SK-N-SH (cell line): ENCODE measurements around the gene SNCA. TPM values are rescaled to one million over a fixed set of nuclear protein-coding genes. Genes with fewer than 3 reads are reported as not detected.

ENCODE experiments used
- CTCF ChIA-PET: fragments of 300-600, 350-600 bp; formaldehyde crosslinking; extraction: SDS; loops from one replicate; lab custom pipeline; 2021; lab: Yijun Ruan, JAX
- POLR2A ChIA-PET: fragments of 350-600 bp; sonication (Branson Sonifier 250); formaldehyde crosslinking; extraction: SDS; loops from one replicate; lab custom pipeline; 2020; ENCODE audit warnings: antibody characterized with exemption, inconsistent platforms; lab: Yijun Ruan, JAX
- DNase-seq: peaks from one replicate; pipeline ENCODE4 v3.0.0; 2012
- H2AFZ ChIP-seq: fragments of 200-600 bp; sonication (generic); 2 replicates; pipeline ENCODE4 v1.8.1; 2016; ENCODE audit warnings: antibody characterized with exemption, mild to moderate bottlenecking, low read depth
- H3F3A ChIP-seq: fragments of 200-600 bp; sonication (generic); replicated peaks from 2 replicates; pipeline ENCODE3; 2016; ENCODE audit warnings: antibody characterized with exemption, mild to moderate bottlenecking; ENCODE audit not compliant: insufficient read depth
- H3K27ac ChIP-seq, 2 experiments: fragments of 200-500 bp in 1 of 2; fragments of 200-600 bp in 1 of 2; sonication (Bioruptor generic) in 1 of 2; sonication (generic), shearing (Covaris generic) in 1 of 2; 2 replicates each; pipeline versions ENCODE4 v1.5.1 to v1.6.1; 2014 to 2016; ENCODE audit warnings: low read depth in 2 of 2, inconsistent platforms in 1 of 2, low read length in 1 of 2, mild to moderate bottlenecking in 1 of 2, mixed read lengths in 1 of 2
- H3K27me3 ChIP-seq: fragments of 200-600 bp; sonication (generic), shearing (Covaris generic); 2 replicates; pipeline ENCODE4 v1.6.1; 2016; ENCODE audit warnings: mixed run types; ENCODE audit not compliant: insufficient read depth
- H3K36me3 ChIP-seq, 2 experiments: fragments of 200-500 bp in 1 of 2; fragments of 200-600 bp in 1 of 2; sonication (Bioruptor generic) in 1 of 2; sonication (generic) in 1 of 2; replicated peaks in 1 of 2; 2 replicates each; pipeline versions ENCODE3 to v1.5.1; 2014 to 2016; ENCODE audit warnings: low read length in 1 of 2, mild to moderate bottlenecking in 1 of 2; ENCODE audit not compliant: insufficient read depth in 2 of 2, control insufficient read depth in 1 of 2
- H3K4me1 ChIP-seq, 2 experiments: fragments of 200-500 bp in 1 of 2; fragments of 200-600 bp in 1 of 2; sonication (Bioruptor generic) in 1 of 2; sonication (generic), shearing (Covaris generic) in 1 of 2; 2 replicates each; pipeline versions ENCODE4 v1.5.1 to v1.6.1; 2014 to 2016; ENCODE audit warnings: low read depth in 1 of 2, low read length in 1 of 2, mixed run types in 1 of 2; ENCODE audit not compliant: insufficient read depth in 2 of 2, control insufficient read depth in 1 of 2
- H3K4me2 ChIP-seq: fragments of 200-600 bp; sonication (generic), shearing (Covaris generic); 2 replicates; pipeline ENCODE4 v1.6.1; 2017; ENCODE audit warnings: mixed run types
- H3K4me3 ChIP-seq, 2 experiments: fragments of 200-500 bp in 1 of 2; fragments of 200-600 bp in 1 of 2; sonication (Bioruptor generic) in 1 of 2; sonication (generic), shearing (Covaris generic) in 1 of 2; 2 replicates each; pipeline versions ENCODE4 v1.5.1 to v1.8.1; 2014 to 2016; ENCODE audit warnings: low read depth in 2 of 2, inconsistent platforms in 1 of 2, low read length in 1 of 2, mild to moderate bottlenecking in 1 of 2, mixed read lengths in 1 of 2, moderate library complexity in 1 of 2
- H3K79me2 ChIP-seq: fragments of 200-600 bp; sonication (generic); 2 replicates; pipeline ENCODE4 v1.8.1; 2017; ENCODE audit warnings: mild to moderate bottlenecking; ENCODE audit not compliant: insufficient read depth
- H3K9ac ChIP-seq: fragments of 200-600 bp; sonication (generic); 2 replicates; pipeline ENCODE4 v1.6.1; 2017; ENCODE audit warnings: mixed run types
- H3K9me2 ChIP-seq: fragments of 200-600 bp; sonication (generic); 2 replicates; pipeline ENCODE4 v1.6.1; 2017; ENCODE audit warnings: mixed run types
- H3K9me3 ChIP-seq: fragments of 200-600 bp; sonication (generic); 2 replicates; pipeline ENCODE4 v1.6.1; 2017; ENCODE audit warnings: mixed run types, mild to moderate bottlenecking, moderate library complexity
- H4K20me1 ChIP-seq: fragments of 200-600 bp; sonication (generic); 2 replicates; pipeline ENCODE4 v1.6.1; 2017; ENCODE audit warnings: mild to moderate bottlenecking, mixed run types; ENCODE audit not compliant: insufficient read depth
- ELF1 ChIP-seq: IDR thresholded peaks from 2 replicates; pipeline ENCODE4 v1.4.0; 2012
- EP300 ChIP-seq, 2 experiments: IDR thresholded peaks; 2 replicates each; pipeline versions ENCODE4 v1.4.0 to v1.6.1; 2012; ENCODE audit warnings: borderline replicate concordance in 1 of 2, low read depth in 1 of 2, low read length in 1 of 2
- FOSL2 ChIP-seq: IDR thresholded peaks from 2 replicates; pipeline ENCODE4 v1.4.0; 2012; ENCODE audit warnings: low read depth, mild to moderate bottlenecking, moderate library complexity, borderline replicate concordance
- GABPA ChIP-seq: IDR thresholded peaks from 2 replicates; pipeline ENCODE4 v1.4.0; 2012; ENCODE audit warnings: low read depth, mild to moderate bottlenecking
- JUND ChIP-seq: IDR thresholded peaks from 2 replicates; pipeline ENCODE4 v1.4.0; 2012
- MEF2A ChIP-seq: IDR thresholded peaks from 2 replicates; pipeline ENCODE4 v1.4.0; 2012; ENCODE audit warnings: low read depth, borderline replicate concordance
- MXI1 ChIP-seq: IDR thresholded peaks from 2 replicates; pipeline ENCODE4 v1.6.1; 2012; ENCODE audit warnings: mild to moderate bottlenecking, low read depth, low read length, improper control_type of control experiment
- NFIC ChIP-seq: IDR thresholded peaks from 2 replicates; pipeline ENCODE4 v1.4.0; 2012; ENCODE audit warnings: borderline replicate concordance
- NRF1 ChIP-seq: IDR thresholded peaks from 2 replicates; pipeline ENCODE4 v1.6.1; 2012; ENCODE audit warnings: low read depth, mild to moderate bottlenecking, low read length
- POLR2AphosphoS5 ChIP-seq: IDR thresholded peaks from 2 replicates; pipeline ENCODE4 v1.6.1; 2012; ENCODE audit warnings: low read depth, low read length
- RCOR1 ChIP-seq: fragments of 150-350 bp; IDR thresholded peaks from 2 replicates; pipeline ENCODE4 v1.6.1; 2017; ENCODE audit warnings: antibody characterized with exemption, low read length
- RXRA ChIP-seq: IDR thresholded peaks from 2 replicates; pipeline ENCODE4 v1.4.0; 2012; ENCODE audit warnings: low read depth, mild to moderate bottlenecking, borderline replicate concordance
- SIN3A ChIP-seq: IDR thresholded peaks from 2 replicates; pipeline ENCODE4 v1.6.1; 2012; ENCODE audit warnings: low read depth, mild to moderate bottlenecking, low read length, moderate library complexity, borderline replicate concordance
- SMC3 ChIP-seq: IDR thresholded peaks from 2 replicates; pipeline ENCODE4 v1.6.1; 2012; ENCODE audit warnings: low read depth, low read length, improper control_type of control experiment
- TAF1 ChIP-seq: IDR thresholded peaks from 2 replicates; pipeline ENCODE4 v1.6.1; 2012; ENCODE audit warnings: low read depth, mild to moderate bottlenecking, low read length, moderate library complexity, borderline replicate concordance
- TCF12 ChIP-seq: IDR thresholded peaks from 2 replicates; pipeline ENCODE4 v1.4.0; 2012
- YY1 ChIP-seq: IDR thresholded peaks from 2 replicates; pipeline ENCODE4 v1.4.0; 2012; ENCODE audit warnings: low read depth, mild to moderate bottlenecking
- WGBS: methylation state at CpG from one replicate; pipeline ENCODE4 v1.1.6; 2017; ENCODE audit warnings: low lambda C conversion rate; 5-methylcytosine and 5-hydroxymethylcytosine counted together
- polyA plus RNA-seq, 3 experiments: library from polyadenylated mRNA; depleted of rRNA; stranded (reverse); fragments of >200 nt; gene quantifications; 2 replicates each; pipeline ENCODE4 v1.2.3, GENCODE V29; 2012
- TF ChIP-seq, protein P1 (sequence below): fragments of 200-600 bp; sonication (generic); IDR thresholded peaks from 2 replicates; pipeline ENCODE4 v1.6.1; 2017; ENCODE audit warnings: antibody characterized with exemption, mild to moderate bottlenecking, moderate library complexity
- TF ChIP-seq, protein P2 (sequence below): IDR thresholded peaks from 2 replicates; pipeline ENCODE4 v1.4.0; 2012; ENCODE audit warnings: low read depth
- TF ChIP-seq, protein P3 (sequence below): IDR thresholded peaks from 2 replicates; pipeline ENCODE4; 2012
- TF ChIP-seq, protein P4 (sequence below): fragments of 150-350 bp; IDR thresholded peaks from 2 replicates; pipeline ENCODE4 v1.6.1; 2017; ENCODE audit warnings: antibody characterized with exemption, low read length, low read depth, borderline replicate concordance
- TF ChIP-seq, protein P5 (sequence below): IDR thresholded peaks from 2 replicates; pipeline ENCODE4 v1.6.1; 2012; ENCODE audit warnings: mild to moderate bottlenecking, low read depth, low read length, moderate library complexity
- TF ChIP-seq, protein P6 (sequence below): IDR thresholded peaks from 2 replicates; pipeline ENCODE4 v1.4.0; 2012; ENCODE audit warnings: low read depth, borderline replicate concordance

Gene SNCA
- polyA plus RNA-seq, 1 of the 3 experiments (the other 2 are of a cell fraction) = 12.9 TPM

DNA sequence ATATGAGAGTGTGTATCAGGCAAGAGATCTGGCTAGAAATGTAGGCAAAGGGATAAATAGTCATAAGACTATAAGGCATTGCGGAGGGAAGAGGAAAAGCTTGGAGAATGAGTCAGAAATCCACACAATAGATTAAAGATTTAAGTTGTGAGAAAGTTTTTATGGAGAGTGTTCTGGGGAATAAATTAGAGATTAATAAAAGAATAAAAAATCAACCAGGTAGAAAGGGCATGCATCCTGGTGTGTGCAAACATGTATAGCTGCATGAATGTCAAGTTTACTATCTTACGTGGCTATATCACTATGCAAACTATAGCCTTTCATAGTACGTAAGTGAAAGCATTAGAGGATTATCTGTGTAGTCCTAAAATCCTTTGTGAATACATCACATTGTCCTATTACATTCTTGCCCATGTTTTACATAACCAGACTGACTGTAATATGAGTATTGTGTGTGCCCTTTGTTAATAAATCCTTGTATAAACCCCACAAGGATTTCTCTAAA lies 36.9 kb downstream of the SNCA start:
- H3F3A ChIP-seq = peaks cover 32% of the 10 kb centered on the region
- DNase-seq = no peak
- H3K4me2 ChIP-seq = peak overlapping the region; percentile 59

More for the DNA sequence above, 36.9 kb downstream of the SNCA start:
- POLR2A ChIA-PET = no interaction called here
- CTCF ChIA-PET = no interaction called here
- H3K27me3 ChIP-seq = no peaks in the 10 kb centered on the region
- WGBS = 20% methylated on average over 3 of the region's 3 CpGs
- H3K79me2 ChIP-seq = no peaks in the 10 kb centered on the region
- H3K9me2 ChIP-seq = no peaks in the 10 kb centered on the region
- no peaks in the 10 kb centered on the region for H3K9me3 ChIP-seq
- no peaks in the 10 kb centered on the region for H4K20me1 ChIP-seq
- peak overlapping the region; percentile 3 to 36; a peak in 3 of 4 replicates for H3K4me3 ChIP-seq
- peak overlapping the region; percentile 68 for H3K9ac ChIP-seq
- H3K4me1 ChIP-seq = peaks cover 6 to 28% of the 10 kb centered on the region in 2 experiments
- no peaks in the 10 kb centered on the region for H3K36me3 ChIP-seq
- TF ChIP-seq TCF12 = peak; percentile 30; the same call in 1 of the 2 replicates
- TF ChIP-seq RXRA = no peak
- TF ChIP-seq, protein P1, sequence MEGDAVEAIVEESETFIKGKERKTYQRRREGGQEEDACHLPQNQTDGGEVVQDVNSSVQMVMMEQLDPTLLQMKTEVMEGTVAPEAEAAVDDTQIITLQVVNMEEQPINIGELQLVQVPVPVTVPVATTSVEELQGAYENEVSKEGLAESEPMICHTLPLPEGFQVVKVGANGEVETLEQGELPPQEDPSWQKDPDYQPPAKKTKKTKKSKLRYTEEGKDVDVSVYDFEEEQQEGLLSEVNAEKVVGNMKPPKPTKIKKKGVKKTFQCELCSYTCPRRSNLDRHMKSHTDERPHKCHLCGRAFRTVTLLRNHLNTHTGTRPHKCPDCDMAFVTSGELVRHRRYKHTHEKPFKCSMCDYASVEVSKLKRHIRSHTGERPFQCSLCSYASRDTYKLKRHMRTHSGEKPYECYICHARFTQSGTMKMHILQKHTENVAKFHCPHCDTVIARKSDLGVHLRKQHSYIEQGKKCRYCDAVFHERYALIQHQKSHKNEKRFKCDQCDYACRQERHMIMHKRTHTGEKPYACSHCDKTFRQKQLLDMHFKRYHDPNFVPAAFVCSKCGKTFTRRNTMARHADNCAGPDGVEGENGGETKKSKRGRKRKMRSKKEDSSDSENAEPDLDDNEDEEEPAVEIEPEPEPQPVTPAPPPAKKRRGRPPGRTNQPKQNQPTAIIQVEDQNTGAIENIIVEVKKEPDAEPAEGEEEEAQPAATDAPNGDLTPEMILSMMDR = no peak
- TF ChIP-seq GABPA = no peak
- TF ChIP-seq, protein P2, sequence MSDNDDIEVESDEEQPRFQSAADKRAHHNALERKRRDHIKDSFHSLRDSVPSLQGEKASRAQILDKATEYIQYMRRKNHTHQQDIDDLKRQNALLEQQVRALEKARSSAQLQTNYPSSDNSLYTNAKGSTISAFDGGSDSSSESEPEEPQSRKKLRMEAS = no peak
- TF ChIP-seq POLR2AphosphoS5 = no peak
- TF ChIP-seq RCOR1 = no peak
- peak; percentile 68 for TF ChIP-seq JUND
- peak in 1 of 2 experiments; percentile 51; a peak in 2 of 4 replicates for TF ChIP-seq EP300 (IDR thresholded peaks at IDR 0.05; ENCODE audit: borderline replicate concordance in 1 of 2, low read depth in 1 of 2, low read length in 1 of 2)
- peak; percentile 17; the same call in 1 of the 2 replicates for TF ChIP-seq NFIC
- TF ChIP-seq, protein P3, sequence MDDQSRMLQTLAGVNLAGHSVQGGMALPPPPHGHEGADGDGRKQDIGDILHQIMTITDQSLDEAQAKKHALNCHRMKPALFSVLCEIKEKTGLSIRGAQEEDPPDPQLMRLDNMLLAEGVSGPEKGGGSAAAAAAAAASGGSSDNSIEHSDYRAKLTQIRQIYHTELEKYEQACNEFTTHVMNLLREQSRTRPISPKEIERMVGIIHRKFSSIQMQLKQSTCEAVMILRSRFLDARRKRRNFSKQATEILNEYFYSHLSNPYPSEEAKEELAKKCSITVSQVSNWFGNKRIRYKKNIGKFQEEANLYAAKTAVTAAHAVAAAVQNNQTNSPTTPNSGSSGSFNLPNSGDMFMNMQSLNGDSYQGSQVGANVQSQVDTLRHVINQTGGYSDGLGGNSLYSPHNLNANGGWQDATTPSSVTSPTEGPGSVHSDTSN = peak; percentile 24; the same call in 1 of the 2 replicates
- TF ChIP-seq SMC3 = no peak
- TF ChIP-seq, protein P4, sequence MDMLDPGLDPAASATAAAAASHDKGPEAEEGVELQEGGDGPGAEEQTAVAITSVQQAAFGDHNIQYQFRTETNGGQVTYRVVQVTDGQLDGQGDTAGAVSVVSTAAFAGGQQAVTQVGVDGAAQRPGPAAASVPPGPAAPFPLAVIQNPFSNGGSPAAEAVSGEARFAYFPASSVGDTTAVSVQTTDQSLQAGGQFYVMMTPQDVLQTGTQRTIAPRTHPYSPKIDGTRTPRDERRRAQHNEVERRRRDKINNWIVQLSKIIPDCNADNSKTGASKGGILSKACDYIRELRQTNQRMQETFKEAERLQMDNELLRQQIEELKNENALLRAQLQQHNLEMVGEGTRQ = no peak
- no peak for TF ChIP-seq TAF1
- no peak for TF ChIP-seq MXI1
- TF ChIP-seq YY1 = no peak
- no peak for TF ChIP-seq MEF2A
- no peak for TF ChIP-seq NRF1
- TF ChIP-seq SIN3A = no peak
- TF ChIP-seq, protein P5, sequence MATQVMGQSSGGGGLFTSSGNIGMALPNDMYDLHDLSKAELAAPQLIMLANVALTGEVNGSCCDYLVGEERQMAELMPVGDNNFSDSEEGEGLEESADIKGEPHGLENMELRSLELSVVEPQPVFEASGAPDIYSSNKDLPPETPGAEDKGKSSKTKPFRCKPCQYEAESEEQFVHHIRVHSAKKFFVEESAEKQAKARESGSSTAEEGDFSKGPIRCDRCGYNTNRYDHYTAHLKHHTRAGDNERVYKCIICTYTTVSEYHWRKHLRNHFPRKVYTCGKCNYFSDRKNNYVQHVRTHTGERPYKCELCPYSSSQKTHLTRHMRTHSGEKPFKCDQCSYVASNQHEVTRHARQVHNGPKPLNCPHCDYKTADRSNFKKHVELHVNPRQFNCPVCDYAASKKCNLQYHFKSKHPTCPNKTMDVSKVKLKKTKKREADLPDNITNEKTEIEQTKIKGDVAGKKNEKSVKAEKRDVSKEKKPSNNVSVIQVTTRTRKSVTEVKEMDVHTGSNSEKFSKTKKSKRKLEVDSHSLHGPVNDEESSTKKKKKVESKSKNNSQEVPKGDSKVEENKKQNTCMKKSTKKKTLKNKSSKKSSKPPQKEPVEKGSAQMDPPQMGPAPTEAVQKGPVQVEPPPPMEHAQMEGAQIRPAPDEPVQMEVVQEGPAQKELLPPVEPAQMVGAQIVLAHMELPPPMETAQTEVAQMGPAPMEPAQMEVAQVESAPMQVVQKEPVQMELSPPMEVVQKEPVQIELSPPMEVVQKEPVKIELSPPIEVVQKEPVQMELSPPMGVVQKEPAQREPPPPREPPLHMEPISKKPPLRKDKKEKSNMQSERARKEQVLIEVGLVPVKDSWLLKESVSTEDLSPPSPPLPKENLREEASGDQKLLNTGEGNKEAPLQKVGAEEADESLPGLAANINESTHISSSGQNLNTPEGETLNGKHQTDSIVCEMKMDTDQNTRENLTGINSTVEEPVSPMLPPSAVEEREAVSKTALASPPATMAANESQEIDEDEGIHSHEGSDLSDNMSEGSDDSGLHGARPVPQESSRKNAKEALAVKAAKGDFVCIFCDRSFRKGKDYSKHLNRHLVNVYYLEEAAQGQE = no peak
- TF ChIP-seq, protein P6, sequence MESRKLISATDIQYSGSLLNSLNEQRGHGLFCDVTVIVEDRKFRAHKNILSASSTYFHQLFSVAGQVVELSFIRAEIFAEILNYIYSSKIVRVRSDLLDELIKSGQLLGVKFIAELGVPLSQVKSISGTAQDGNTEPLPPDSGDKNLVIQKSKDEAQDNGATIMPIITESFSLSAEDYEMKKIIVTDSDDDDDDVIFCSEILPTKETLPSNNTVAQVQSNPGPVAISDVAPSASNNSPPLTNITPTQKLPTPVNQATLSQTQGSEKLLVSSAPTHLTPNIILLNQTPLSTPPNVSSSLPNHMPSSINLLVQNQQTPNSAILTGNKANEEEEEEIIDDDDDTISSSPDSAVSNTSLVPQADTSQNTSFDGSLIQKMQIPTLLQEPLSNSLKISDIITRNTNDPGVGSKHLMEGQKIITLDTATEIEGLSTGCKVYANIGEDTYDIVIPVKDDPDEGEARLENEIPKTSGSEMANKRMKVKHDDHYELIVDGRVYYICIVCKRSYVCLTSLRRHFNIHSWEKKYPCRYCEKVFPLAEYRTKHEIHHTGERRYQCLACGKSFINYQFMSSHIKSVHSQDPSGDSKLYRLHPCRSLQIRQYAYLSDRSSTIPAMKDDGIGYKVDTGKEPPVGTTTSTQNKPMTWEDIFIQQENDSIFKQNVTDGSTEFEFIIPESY = no peak
- TF ChIP-seq FOSL2 = peak; percentile 68; the same call in 1 of the 2 replicates
- TF ChIP-seq ELF1 = no peak
- TF ChIP-seq, all 33 proteins: peak for 6
- H3K27ac ChIP-seq = peak overlapping the region; percentile 7 to 96; a peak in 3 of 4 replicates
- H2AFZ ChIP-seq = peak overlapping the region; percentile 92; the same call in 1 of the 2 replicates
